Measurements from ENCODE around the gene MYH9. TPM values are rescaled to one million over a fixed set of nuclear protein-coding genes. Genes with fewer than 3 reads are reported as not detected.

MYH9 gene
- polyA plus RNA-seq, 1 donor from 2014 or later = 7.1 TPM

- no peaks in the 10 kb centered on the region for H3K79me2 ChIP-seq (replicated peaks; ENCODE audit: insufficient read depth, low read length)
Observed at GRCh38 chr22:36334821-36335603, 52.8 kb downstream of the MYH9 start.

More at GRCh38 chr22:36334821-36335603, 52.8 kb downstream of the MYH9 start:
- Histone ChIP-seq H3K4me2 (ENCODE audit: low read length) (no peak overlapping the region), H3F3A (ENCODE audit: insufficient read depth, low read length, poor library complexity, severe bottlenecking) (no peaks in the 10 kb centered on the region), H3K9ac (ENCODE audit: low read length) (no peak overlapping the region), H3K4me3 (ENCODE audit: low read length) (no peak overlapping the region), H3K27ac (ENCODE audit: low read length) (no peak overlapping the region), H3K9me3 (ENCODE audit: low read length) (no peaks in the 10 kb centered on the region), H3K27me3 (ENCODE audit: insufficient read depth, low read depth, low read length) (no peaks in the 10 kb centered on the region), H4K20me1 (ENCODE audit: insufficient read depth) (no peaks in the 10 kb centered on the region), H3K36me3 (ENCODE audit: insufficient read depth, low read length) (no peaks in the 10 kb centered on the region), H3K9me2 (ENCODE audit: insufficient read depth, low read length) (no peaks in the 10 kb centered on the region), H2AFZ (ENCODE audit: low read depth, low read length) (no peak overlapping the region)
- no peak for TF ChIP-seq SMC3 (conservative IDR thresholded peaks at IDR 0.05; ENCODE audit: poor library complexity)
- TF ChIP-seq TAF1 (IDR thresholded peaks at IDR 0.05; ENCODE audit: low read depth) = no peak
- no peak for TF ChIP-seq EZH2 (IDR thresholded peaks at IDR 0.05; ENCODE audit: borderline replicate concordance, insufficient read depth, low read length, poor library complexity, severe bottlenecking)
- no peak for TF ChIP-seq RAD21 (conservative IDR thresholded peaks at IDR 0.05)
- no peak for TF ChIP-seq CTCF (IDR thresholded peaks at IDR 0.05; ENCODE audit: poor library complexity, severe bottlenecking)
- TF ChIP-seq MXI1 (conservative IDR thresholded peaks at IDR 0.05; ENCODE audit: poor library complexity, severe bottlenecking) = no peak
- TF ChIP-seq EP300 (conservative IDR thresholded peaks at IDR 0.05; ENCODE audit: poor library complexity, severe bottlenecking) = no peak
- no peak for TF ChIP-seq POLR2AphosphoS5 (IDR thresholded peaks at IDR 0.05)
- no peak for TF ChIP-seq REST (IDR thresholded peaks at IDR 0.05; ENCODE audit: borderline replicate concordance)
